ENCODE measurements around the gene GNAS-AS1. TPM values are rescaled to one million over a fixed set of nuclear protein-coding genes. Genes with fewer than 3 reads are reported as not detected.

The GNAS-AS1 gene
- total and polyA plus RNA-seq, 10 of the 15 experiments (the other 5 are each of a cell fraction or from before 2014, with no cell fraction given): 0.06 to 2.7 (median 1.2) TPM

GRCh38 chr20:58888521-58889333 is 38.0 kb upstream of the GNAS-AS1 start (continued):
- TF ChIP-seq CBFB (IDR thresholded peaks at IDR 0.05; ENCODE audit: low read depth) (0 out of 2 replicates have a peak, but pooled peaks have one; percentile 44), IKZF1 (conservative IDR thresholded peaks at IDR 0.05) (peak; percentile 64), EP300 (IDR thresholded peaks at IDR 0.05; ENCODE audit: borderline replicate concordance in 1 of 2, control insufficient read depth in 1 of 2, low read depth in 2 of 2, low read length in 2 of 2) (no peak), RAD51 (IDR thresholded peaks at IDR 0.05) (no peak), NR2C1 (IDR thresholded peaks at IDR 0.05) (peak; percentile 17; the same call in 1 of the 2 replicates), MYC (IDR thresholded peaks at IDR 0.05; ENCODE audit: insufficient read depth, insufficient read length, insufficient replicate concordance, low read length, severe bottlenecking) (no peak), BHLHE40 (IDR thresholded peaks at IDR 0.05; ENCODE audit: borderline replicate concordance in 1 of 2, low read depth in 2 of 2, low read length in 1 of 2) (peak; percentile 65 to 94), SUZ12 (IDR thresholded peaks at IDR 0.05; ENCODE audit: unreplicated experiment) (no peak), MYB (IDR thresholded peaks at IDR 0.05; ENCODE audit: borderline replicate concordance, low read depth, low read length) (no peak), ZNF384 (IDR thresholded peaks at IDR 0.05; ENCODE audit: borderline replicate concordance, low read depth, low read length) (no peak), EED (IDR thresholded peaks at IDR 0.05; ENCODE audit: low read depth) (no peak), BRCA1 (IDR thresholded peaks at IDR 0.05; ENCODE audit: low read depth, low read length) (no peak), IKZF2 (IDR thresholded peaks at IDR 0.05) (no peak), HDAC6 (IDR thresholded peaks at IDR 0.05; ENCODE audit: unreplicated experiment) (peak; percentile 93), TAF1 (IDR thresholded peaks at IDR 0.05; ENCODE audit: borderline replicate concordance, low read depth, low read length) (peak; percentile 99), CHD2 (IDR thresholded peaks at IDR 0.05; ENCODE audit: borderline replicate concordance, low read depth, low read length) (no peak)
- TF ChIP-seq, protein P1, sequence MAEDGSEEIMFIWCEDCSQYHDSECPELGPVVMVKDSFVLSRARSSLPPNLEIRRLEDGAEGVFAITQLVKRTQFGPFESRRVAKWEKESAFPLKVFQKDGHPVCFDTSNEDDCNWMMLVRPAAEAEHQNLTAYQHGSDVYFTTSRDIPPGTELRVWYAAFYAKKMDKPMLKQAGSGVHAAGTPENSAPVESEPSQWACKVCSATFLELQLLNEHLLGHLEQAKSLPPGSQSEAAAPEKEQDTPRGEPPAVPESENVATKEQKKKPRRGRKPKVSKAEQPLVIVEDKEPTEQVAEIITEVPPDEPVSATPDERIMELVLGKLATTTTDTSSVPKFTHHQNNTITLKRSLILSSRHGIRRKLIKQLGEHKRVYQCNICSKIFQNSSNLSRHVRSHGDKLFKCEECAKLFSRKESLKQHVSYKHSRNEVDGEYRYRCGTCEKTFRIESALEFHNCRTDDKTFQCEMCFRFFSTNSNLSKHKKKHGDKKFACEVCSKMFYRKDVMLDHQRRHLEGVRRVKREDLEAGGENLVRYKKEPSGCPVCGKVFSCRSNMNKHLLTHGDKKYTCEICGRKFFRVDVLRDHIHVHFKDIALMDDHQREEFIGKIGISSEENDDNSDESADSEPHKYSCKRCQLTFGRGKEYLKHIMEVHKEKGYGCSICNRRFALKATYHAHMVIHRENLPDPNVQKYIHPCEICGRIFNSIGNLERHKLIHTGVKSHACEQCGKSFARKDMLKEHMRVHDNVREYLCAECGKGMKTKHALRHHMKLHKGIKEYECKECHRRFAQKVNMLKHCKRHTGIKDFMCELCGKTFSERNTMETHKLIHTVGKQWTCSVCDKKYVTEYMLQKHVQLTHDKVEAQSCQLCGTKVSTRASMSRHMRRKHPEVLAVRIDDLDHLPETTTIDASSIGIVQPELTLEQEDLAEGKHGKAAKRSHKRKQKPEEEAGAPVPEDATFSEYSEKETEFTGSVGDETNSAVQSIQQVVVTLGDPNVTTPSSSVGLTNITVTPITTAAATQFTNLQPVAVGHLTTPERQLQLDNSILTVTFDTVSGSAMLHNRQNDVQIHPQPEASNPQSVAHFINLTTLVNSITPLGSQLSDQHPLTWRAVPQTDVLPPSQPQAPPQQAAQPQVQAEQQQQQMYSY (CRISPR knock-in tag; IDR thresholded peaks at IDR 0.05): no peak
- TF ChIP-seq, protein P2, sequence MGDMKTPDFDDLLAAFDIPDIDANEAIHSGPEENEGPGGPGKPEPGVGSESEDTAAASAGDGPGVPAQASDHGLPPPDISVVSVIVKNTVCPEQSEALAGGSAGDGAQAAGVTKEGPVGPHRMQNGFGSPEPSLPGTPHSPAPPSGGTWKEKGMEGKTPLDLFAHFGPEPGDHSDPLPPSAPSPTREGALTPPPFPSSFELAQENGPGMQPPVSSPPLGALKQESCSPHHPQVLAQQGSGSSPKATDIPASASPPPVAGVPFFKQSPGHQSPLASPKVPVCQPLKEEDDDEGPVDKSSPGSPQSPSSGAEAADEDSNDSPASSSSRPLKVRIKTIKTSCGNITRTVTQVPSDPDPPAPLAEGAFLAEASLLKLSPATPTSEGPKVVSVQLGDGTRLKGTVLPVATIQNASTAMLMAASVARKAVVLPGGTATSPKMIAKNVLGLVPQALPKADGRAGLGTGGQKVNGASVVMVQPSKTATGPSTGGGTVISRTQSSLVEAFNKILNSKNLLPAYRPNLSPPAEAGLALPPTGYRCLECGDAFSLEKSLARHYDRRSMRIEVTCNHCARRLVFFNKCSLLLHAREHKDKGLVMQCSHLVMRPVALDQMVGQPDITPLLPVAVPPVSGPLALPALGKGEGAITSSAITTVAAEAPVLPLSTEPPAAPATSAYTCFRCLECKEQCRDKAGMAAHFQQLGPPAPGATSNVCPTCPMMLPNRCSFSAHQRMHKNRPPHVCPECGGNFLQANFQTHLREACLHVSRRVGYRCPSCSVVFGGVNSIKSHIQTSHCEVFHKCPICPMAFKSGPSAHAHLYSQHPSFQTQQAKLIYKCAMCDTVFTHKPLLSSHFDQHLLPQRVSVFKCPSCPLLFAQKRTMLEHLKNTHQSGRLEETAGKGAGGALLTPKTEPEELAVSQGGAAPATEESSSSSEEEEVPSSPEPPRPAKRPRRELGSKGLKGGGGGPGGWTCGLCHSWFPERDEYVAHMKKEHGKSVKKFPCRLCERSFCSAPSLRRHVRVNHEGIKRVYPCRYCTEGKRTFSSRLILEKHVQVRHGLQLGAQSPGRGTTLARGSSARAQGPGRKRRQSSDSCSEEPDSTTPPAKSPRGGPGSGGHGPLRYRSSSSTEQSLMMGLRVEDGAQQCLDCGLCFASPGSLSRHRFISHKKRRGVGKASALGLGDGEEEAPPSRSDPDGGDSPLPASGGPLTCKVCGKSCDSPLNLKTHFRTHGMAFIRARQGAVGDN (IDR thresholded peaks at IDR 0.05): peak; percentile 69
